Psoas muscle (tissue), 8 donors: ENCODE measurements around the gene SORBS1. TPM values are rescaled to one million over a fixed set of nuclear protein-coding genes. Genes with fewer than 3 reads are reported as not detected.

Experiments
- ATAC-seq, 4 donors: fragments of 200-7000 bp; cut with Tn5 transposase; one replicate each; pipeline ENCODE4 v1.9.1; 2020; ENCODE audit warnings: moderate library complexity in 3 of 4, mild to moderate bottlenecking in 2 of 4
- DNase-seq, 2 donors: peaks; one replicate each; pipeline ENCODE4 v3.0.0-alpha.2; 2020
- H3K27ac ChIP-seq: fragments of 200-600 bp; one replicate; pipeline ENCODE4 v1.8.0; 2022
- H3K27me3 ChIP-seq, 3 donors: fragments of 200-600 bp in 1 of 3; one replicate each; pipeline versions ENCODE4 v1.6.1 to v1.8.0; 2013 to 2022; ENCODE audit warnings: low read length in 2 of 3, mild to moderate bottlenecking in 2 of 3, moderate library complexity in 1 of 3; ENCODE audit not compliant: insufficient read depth in 3 of 3
- H3K36me3 ChIP-seq, 2 donors: fragments of 200-600 bp in 1 of 2; one replicate each; pipeline versions ENCODE4 v1.6.1 to v1.8.0; 2013 to 2022; ENCODE audit warnings: low read depth in 1 of 2, mild to moderate bottlenecking in 1 of 2, moderate library complexity in 1 of 2; ENCODE audit not compliant: insufficient read depth in 1 of 2
- H3K4me1 ChIP-seq: fragments of 200-600 bp; one replicate; pipeline ENCODE4 v1.8.0; 2022
- H3K4me3 ChIP-seq: fragments of 200-600 bp; one replicate; pipeline ENCODE4 v1.8.0; 2022; ENCODE audit warnings: mild to moderate bottlenecking
- H3K9me3 ChIP-seq: fragments of 200-600 bp; one replicate; pipeline ENCODE4 v1.8.0; 2022
- CTCF ChIP-seq: fragments of 200-600 bp; IDR thresholded peaks from one replicate; pipeline ENCODE4 v1.8.0; 2022; ENCODE audit warnings: antibody characterized with exemption
- WGBS, 3 donors: extraction: QIAGEN DNeasy Blood & Tissue Kit; methylation state at CpG; one replicate each; pipeline versions ENCODE4 v1.1.6 to v1.1.7; 2013; 5-methylcytosine and 5-hydroxymethylcytosine counted together
- intact Hi-C, 2 donors: fragments of 100-400 bp; cut with DNase I; formaldehyde crosslinking; loops; one replicate each; pipeline versions ENCODE4 v1.11.0 to v1.14.2; 2022
- polyA plus RNA-seq, 3 donors: library from polyadenylated mRNA; stranded (reverse); fragments of 200-250 nt; gene quantifications; one replicate each; pipeline ENCODE4 v1.2.3, GENCODE V29; 2013
- total RNA-seq, 4 donors: library from RNA; stranded (reverse); fragmentation: NEBNext Ultra II Directional in 2 of 4; extraction: Animal tissue kit (Norgen Biotek cat#: 25700) in 2 of 4; gene quantifications; one replicate each; pipeline versions ENCODE4 v1.2.1 to v1.2.4, GENCODE V29; 2021 to 2023
- donor health status: healthy with polysubstance abuse.
- donor health status: DM: no; HTN: no; CAD: no; lungs with moderate emphysema.
- donor health status: Bipolar disorder and iron deficiency.
- donor health status: healthy.
- donor health status: DM: yes; HTN: yes; CAD: no.
- donor health status: DM: no; HTN: no; CAD: no.
- donor health status: DM: no; HTN: no; CAD: no.
- donor health status: DM: yes; HTN: yes; CAD: no.

SORBS1 gene
- total and polyA plus RNA-seq, 7 donors: 17.3 to 306 (median 145) TPM

DNA sequence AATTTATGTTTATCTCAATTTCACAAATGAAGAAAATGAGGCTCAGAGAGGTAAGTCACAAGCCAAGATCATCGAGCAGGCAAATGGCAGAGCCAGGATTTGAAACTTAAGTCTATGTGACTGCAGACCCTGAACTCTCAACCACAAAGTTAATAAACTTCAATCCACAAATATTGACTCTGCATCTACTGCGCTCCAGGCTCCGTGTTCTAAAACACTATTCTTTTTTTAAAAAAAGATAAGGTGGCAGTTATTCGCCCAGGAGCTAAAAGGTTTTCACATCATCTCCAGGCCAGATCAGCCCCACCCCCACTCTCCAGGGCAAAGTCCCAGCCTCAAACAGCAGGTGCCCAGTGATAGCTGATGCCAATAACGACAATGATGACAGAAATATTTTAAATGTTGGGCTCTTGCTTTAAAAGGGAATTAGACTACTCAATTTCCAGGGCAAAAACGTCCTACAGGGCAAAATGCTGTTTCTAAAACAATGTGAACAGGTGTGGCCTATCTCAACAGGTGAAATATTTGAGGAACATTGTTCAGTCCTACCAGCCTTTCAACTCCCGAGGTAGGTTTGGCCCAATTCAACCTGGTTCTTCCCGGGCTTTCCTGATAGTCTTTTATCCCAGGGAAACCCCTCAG lies 85.2 kb downstream of the SORBS1 start:
- ATAC-seq (peak in 1 of 4 donors; percentile 33), DNase-seq (peak; percentile 31 to 73)
- WGBS, 3 donors: 30 to 43% (median 36%) methylated on average over 8 of the region's 8 CpGs
- Histone ChIP-seq H3K27ac (peak overlapping the region; percentile 96), H3K36me3 (no peaks in the 10 kb centered on the region), H3K27me3 (no peaks in the 10 kb centered on the region), H3K4me1 (peaks cover 92% of the 10 kb centered on the region), H3K9me3 (no peaks in the 10 kb centered on the region), H3K4me3 (no peak overlapping the region)
- no peak for TF ChIP-seq CTCF
- intact Hi-C loops: loop anchor here in 1 of 2 donors (5.0 kb wide), 1 partner anchor 36 kb away; no protein-coding TSS in a partner anchor

GRCh38 chr10:95475003-95475383 lies 86.2 kb downstream of the SORBS1 start:
- ATAC-seq: peak in 1 of 4 donors; percentile 17
- peaks cover 92% of the 10 kb centered on the region for H3K4me1 ChIP-seq
- H3K9me3 ChIP-seq: no peaks in the 10 kb centered on the region
- DNase-seq: no peak
- peak overlapping the region; percentile 12 for H3K4me3 ChIP-seq
- H3K36me3 ChIP-seq: no peaks in the 10 kb centered on the region
- peak overlapping the region; percentile 96 for H3K27ac ChIP-seq
- intact Hi-C loops: loop anchor here in 1 of 2 donors (5.0 kb wide), 1 partner anchor 37 kb away; no protein-coding TSS in a partner anchor
- no peaks in the 10 kb centered on the region for H3K27me3 ChIP-seq
- WGBS, 3 donors: 24 to 31% (median 29%) methylated on average over 1 of the region's 1 CpG
- no peak for TF ChIP-seq CTCF

DNA sequence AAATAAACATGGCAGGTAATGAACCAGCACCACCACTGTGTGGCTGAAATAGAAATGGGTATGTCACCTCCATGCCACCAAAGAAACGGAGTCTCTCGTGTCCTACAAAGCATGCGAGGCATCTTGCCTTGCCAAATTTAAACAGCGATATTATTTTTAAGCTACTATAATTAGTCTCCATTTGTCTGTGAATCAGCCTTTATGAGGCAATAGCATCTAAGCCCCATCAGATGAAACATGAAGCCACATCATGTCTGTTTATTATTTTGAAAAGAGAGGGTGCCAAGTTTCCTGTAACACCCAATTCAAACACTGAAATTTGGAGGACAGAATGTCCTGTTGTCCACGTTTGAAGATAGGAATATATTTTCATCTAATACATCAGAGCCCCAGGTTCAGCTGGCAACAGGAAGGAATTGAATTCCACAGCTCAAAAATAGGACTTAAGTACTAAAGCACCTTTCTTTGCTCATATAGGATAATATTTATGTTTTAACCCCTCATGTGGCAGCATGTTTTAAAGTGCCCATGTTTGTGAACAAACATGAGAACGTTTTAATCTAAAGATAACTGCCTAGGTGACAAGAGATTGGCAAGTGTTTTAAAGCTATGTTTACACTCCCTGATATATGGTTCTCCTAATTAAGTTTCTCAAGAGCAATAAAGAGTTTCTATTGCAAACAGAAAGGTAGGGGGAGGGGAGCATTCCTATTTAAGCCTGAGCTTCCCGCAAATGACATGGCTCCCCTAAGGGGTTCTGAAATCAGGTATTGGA lies 86.8 kb downstream of the SORBS1 start:
- H3K27ac ChIP-seq: peak overlapping the region; percentile 96
- H3K36me3 ChIP-seq: no peaks in the 10 kb centered on the region
- peak overlapping the region; percentile 12 for H3K4me3 ChIP-seq
- H3K9me3 ChIP-seq: no peaks in the 10 kb centered on the region
- WGBS, 3 donors: 6 to 10% (median 10%) methylated on average over 7 of the region's 7 CpGs
- no peak for DNase-seq
- TF ChIP-seq CTCF: peak; percentile 38
- H3K4me1 ChIP-seq: peaks cover 91% of the 10 kb centered on the region
- ATAC-seq: peak; percentile 69 to 82 (median 74)
- H3K27me3 ChIP-seq: no peaks in the 10 kb centered on the region
- intact Hi-C loops: loop anchor here (5.0 kb wide), 2 partner anchors 38 to 88 kb away; partner anchors contain the start of gene SORBS1 (in 2 of the 2)

- DNase-seq: no peak
- Histone ChIP-seq H3K9me3 (no peaks in the 10 kb centered on the region), H3K36me3 (no peaks in the 10 kb centered on the region), H3K4me1 (peaks cover 90% of the 10 kb centered on the region), H3K4me3 (no peak overlapping the region), H3K27ac (peak overlapping the region; percentile 96), H3K27me3 (no peaks in the 10 kb centered on the region)
- WGBS, 3 donors: 67 to 76% (median 75%) methylated on average over 13 of the region's 13 CpGs
- ATAC-seq: peak in 3 of 4 donors; percentile 10 to 32 (median 29)
- intact Hi-C loops: loop anchor here (5.0 kb wide), 1 partner anchor 90 kb away; the partner anchor contains the start of gene SORBS1 (in 2 of the 2)
- no peak for TF ChIP-seq CTCF
These were observed 88.7 kb downstream of the SORBS1 start for GRCh38 chr10:95472304-95473088.
